CD8-positive, alpha-beta memory T cell (primary cell): ENCODE data around the gene TAB2. TPM values are rescaled to one million over a fixed set of nuclear protein-coding genes. Genes with fewer than 3 reads are reported as not detected.
"Not testable (repeated sequence)": the region's sequence is repeated elsewhere in the genome, so short reads cannot be mapped to it uniquely, and the experiment has no call there.

Source experiments
- CTCF ChIA-PET: fragments of 350-600 bp; sonication (Branson Sonifier 250); formaldehyde crosslinking; loops from one replicate; lab custom pipeline; 2021; ENCODE audit warnings: antibody characterized with exemption; lab: Charles Lee
- POLR2A ChIA-PET: fragments of 350-600 bp; sonication (Branson Sonifier 250); formaldehyde crosslinking; loops from one replicate; lab custom pipeline; 2021; ENCODE audit warnings: antibody characterized with exemption; lab: Charles Lee
- DNase-seq, 5 donors: peaks; one replicate each; pipeline versions ENCODE4 v3.0.0 to v3.0.0-alpha.2; 2020 to 2022; ENCODE audit warnings: mixed read lengths in 1 of 5
- H3K27ac ChIP-seq: one replicate; pipeline ENCODE4 v1.7.0; 2013; ENCODE audit warnings: low read depth, mild to moderate bottlenecking, low read length, moderate library complexity
- H3K27me3 ChIP-seq: 2 replicates; pipeline ENCODE4 v1.7.0; 2013; ENCODE audit warnings: low read length, mild to moderate bottlenecking; ENCODE audit not compliant: insufficient read depth, poor library complexity, severe bottlenecking
- H3K36me3 ChIP-seq: 2 replicates; pipeline ENCODE4 v1.7.0; 2013; ENCODE audit warnings: mild to moderate bottlenecking, low read length, moderate library complexity; ENCODE audit not compliant: insufficient read depth
- H3K4me1 ChIP-seq: 2 replicates; pipeline ENCODE4 v1.7.0; 2013; ENCODE audit warnings: mild to moderate bottlenecking, low read length, moderate library complexity; ENCODE audit not compliant: insufficient read depth
- H3K4me3 ChIP-seq: 2 replicates; pipeline ENCODE4 v1.7.0; 2013; ENCODE audit warnings: mild to moderate bottlenecking, low read length
- H3K9me3 ChIP-seq: 2 replicates; pipeline ENCODE4 v1.7.0; 2013; ENCODE audit warnings: mild to moderate bottlenecking, low read length
- H3K27ac Mint-ChIP-seq, 8 donors: one replicate each; pipeline ENCODE4 v1.8.0; 2020 to 2021; ENCODE audit warnings: mixed read lengths in 8 of 8, mild to moderate bottlenecking in 6 of 8, inconsistent platforms in 3 of 8, moderate library complexity in 3 of 8
- H3K27me3 Mint-ChIP-seq, 2 donors: one replicate each; pipeline ENCODE4 v1.8.0; 2020 to 2021; ENCODE audit warnings: mixed read lengths in 2 of 2, mild to moderate bottlenecking in 1 of 2, moderate library complexity in 1 of 2
- H3K36me3 Mint-ChIP-seq, 3 donors: one replicate each; pipeline ENCODE4 v1.8.0; 2020 to 2021; ENCODE audit warnings: mixed read lengths in 3 of 3, inconsistent platforms in 1 of 3, mild to moderate bottlenecking in 1 of 3
- H3K4me1 Mint-ChIP-seq, 3 donors: one replicate each; pipeline ENCODE4 v1.8.0; 2020 to 2021; ENCODE audit warnings: mixed read lengths in 3 of 3, inconsistent platforms in 1 of 3, mild to moderate bottlenecking in 1 of 3
- H3K4me3 Mint-ChIP-seq, 7 donors: one replicate each; pipeline ENCODE4 v1.8.0; 2020 to 2021; ENCODE audit warnings: mixed read lengths in 7 of 7, mild to moderate bottlenecking in 6 of 7, moderate library complexity in 4 of 7, inconsistent platforms in 2 of 7
- H3K9me3 Mint-ChIP-seq, 5 donors: one replicate each; pipeline ENCODE4 v1.8.0; 2020 to 2022; ENCODE audit warnings: mixed read lengths in 5 of 5, mild to moderate bottlenecking in 3 of 5, moderate library complexity in 2 of 5, inconsistent platforms in 1 of 5
- polyA plus RNA-seq: library from polyadenylated mRNA; unstranded; fragments of 300-500 nt; fragmentation: Illumina TruSeq; gene quantifications from one replicate; pipeline ENCODE4 v1.2.3, GENCODE V29; 2021
- total RNA-seq, 2 experiments: library from RNA; stranded (reverse); gene quantifications; one replicate each; pipeline ENCODE4 v1.2.3, GENCODE V29; 2021

The TAB2 gene
- total and polyA plus RNA-seq, 3 experiments from 2014 or later, result 16.6 to 109 (median 103) TPM

DNA sequence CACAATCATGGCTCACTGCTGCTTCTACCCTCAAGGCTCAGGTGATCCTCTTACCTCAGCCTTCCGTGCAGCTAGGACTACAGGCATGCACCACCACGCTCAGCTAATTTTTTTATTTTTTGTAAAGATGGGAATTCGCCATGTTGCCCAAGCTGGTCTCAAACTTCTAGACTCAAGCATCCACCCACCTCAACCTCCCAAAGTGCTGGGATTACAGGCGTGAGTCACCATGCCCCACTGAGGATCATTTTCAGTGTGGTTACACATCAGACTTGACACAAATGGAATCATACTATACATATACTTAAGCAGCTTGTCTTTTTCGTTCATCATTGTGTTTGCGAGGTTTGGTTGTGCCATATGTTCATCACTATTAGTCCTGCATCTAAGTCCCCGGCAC, 140.7 kb downstream of the TAB2 start:
- CTCF ChIA-PET, result interaction anchor here (0.8 to 1.2 kb wide), 2 partner anchors 26 to 59 kb away, joined by 3 to 4 read pairs; no protein-coding TSS in a partner anchor
- peak overlapping the region in 1 of 8 donors; percentile 36 for H3K27ac Mint-ChIP-seq

DNA sequence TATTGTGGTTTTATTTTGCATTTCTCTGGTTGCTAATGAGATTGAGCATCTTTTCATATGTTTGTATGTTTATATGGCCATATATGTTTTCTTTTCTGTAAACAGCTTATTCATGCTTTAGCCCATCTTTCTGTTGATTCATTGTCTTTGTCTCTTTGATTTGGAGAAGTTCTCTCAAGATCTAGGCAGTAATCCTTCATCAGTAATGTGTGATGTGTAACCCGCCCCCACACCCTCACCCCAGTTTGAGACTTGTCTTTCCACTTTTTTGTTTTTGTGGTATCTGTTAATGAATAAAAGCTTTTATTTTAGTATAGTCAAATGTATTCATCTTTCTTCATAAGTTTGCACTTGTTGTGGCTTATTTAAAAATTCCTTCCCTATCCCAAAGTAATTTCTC, 141.3 kb downstream of the TAB2 start:
- CTCF ChIA-PET, result interaction anchor here (1.2 kb wide), 1 partner anchor 58 kb away, joined by 4 read pairs; no protein-coding TSS in a partner anchor
- H3K4me1 ChIP-seq, result no peaks in the 10 kb centered on the region
- Mint-ChIP-seq H3K9me3 (no peaks in the 10 kb centered on the region), H3K36me3 (peaks cover 0 to 87% (median 28%) of the 10 kb centered on the region in 3 donors), H3K4me1 (peaks cover 2 to 12% (median 10%) of the 10 kb centered on the region in 3 donors), H3K27me3 (no peaks in the 10 kb centered on the region), H3K27ac (peak overlapping the region in 2 of 8 donors; percentile 25), H3K4me3 (no peak overlapping the region)
- H3K27me3 ChIP-seq, result no peaks in the 10 kb centered on the region
- H3K9me3 ChIP-seq, result no peaks in the 10 kb centered on the region
- H3K4me3 ChIP-seq, result no peak overlapping the region
- H3K27ac ChIP-seq, result no peak overlapping the region
- DNase-seq, result no peak
- peaks cover 25% of the 10 kb centered on the region for H3K36me3 ChIP-seq
- POLR2A ChIA-PET, result interaction anchor here (0.7 to 1.4 kb wide), 2 partner anchors 26 to 255 kb away, joined by 3 to 5 read pairs; partner anchors contain the start of gene ZC3H12D

More for the DNA sequence above, 140.7 kb downstream of the TAB2 start:
- Histone ChIP-seq H3K27me3 (no peaks in the 10 kb centered on the region), H3K4me3 (no peak overlapping the region), H3K9me3 (no peaks in the 10 kb centered on the region), H3K4me1 (no peaks in the 10 kb centered on the region), H3K36me3 (peaks cover 25% of the 10 kb centered on the region), H3K27ac (no peak overlapping the region)
- POLR2A ChIA-PET, result interaction anchor here (1.4 kb wide), 1 partner anchor 27 kb away, joined by 3 read pairs; the partner anchor contains the start of gene ZC3H12D
- H3K4me1 Mint-ChIP-seq, result peaks cover 0 to 9% (median 4%) of the 10 kb centered on the region in 3 donors
- DNase-seq, result no peak
- peaks cover 0 to 87% (median 24%) of the 10 kb centered on the region in 3 donors for H3K36me3 Mint-ChIP-seq
- H3K4me3 Mint-ChIP-seq, result no peak overlapping the region
- no peaks in the 10 kb centered on the region for H3K27me3 Mint-ChIP-seq
- H3K9me3 Mint-ChIP-seq, result peaks cover 0 to under 1% (median 0%) of the 10 kb centered on the region in 5 donors

DNA sequence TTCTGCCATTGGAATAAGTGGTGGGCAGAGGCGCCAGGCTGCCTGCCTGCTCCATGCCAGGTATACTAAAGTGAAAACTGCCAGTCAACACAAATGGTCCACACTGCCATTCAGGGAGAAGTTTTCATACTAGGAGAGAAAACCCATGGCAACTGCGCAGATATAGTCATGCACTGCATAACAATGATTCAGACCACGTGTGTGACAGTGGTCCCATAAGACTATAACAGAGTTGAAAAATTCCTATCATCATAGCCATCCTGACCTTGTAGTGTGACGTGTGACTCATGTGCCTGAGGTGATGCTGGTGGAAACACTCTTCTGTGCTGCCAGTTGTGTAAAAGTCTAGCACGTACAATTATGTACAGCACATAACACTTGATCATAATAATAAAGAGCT, 142.2 kb downstream of the TAB2 start:
- Histone ChIP-seq H3K27me3 (no peaks in the 10 kb centered on the region), H3K36me3 (peaks cover 29% of the 10 kb centered on the region), H3K27ac (no peak overlapping the region), H3K9me3 (no peaks in the 10 kb centered on the region), H3K4me1 (no peaks in the 10 kb centered on the region), H3K4me3 (no peak overlapping the region)
- ChIA-PET CTCF (no interaction called here), POLR2A (no interaction called here)
- Mint-ChIP-seq H3K27me3 (no peaks in the 10 kb centered on the region), H3K27ac (peak overlapping the region in 1 of 8 donors; percentile 50), H3K36me3 (peaks cover 0 to 89% (median 28%) of the 10 kb centered on the region in 3 donors), H3K9me3 (no peaks in the 10 kb centered on the region), H3K4me1 (peaks cover 8 to 22% (median 17%) of the 10 kb centered on the region in 3 donors), H3K4me3 (no peak overlapping the region)
- DNase-seq, result no peak

DNA sequence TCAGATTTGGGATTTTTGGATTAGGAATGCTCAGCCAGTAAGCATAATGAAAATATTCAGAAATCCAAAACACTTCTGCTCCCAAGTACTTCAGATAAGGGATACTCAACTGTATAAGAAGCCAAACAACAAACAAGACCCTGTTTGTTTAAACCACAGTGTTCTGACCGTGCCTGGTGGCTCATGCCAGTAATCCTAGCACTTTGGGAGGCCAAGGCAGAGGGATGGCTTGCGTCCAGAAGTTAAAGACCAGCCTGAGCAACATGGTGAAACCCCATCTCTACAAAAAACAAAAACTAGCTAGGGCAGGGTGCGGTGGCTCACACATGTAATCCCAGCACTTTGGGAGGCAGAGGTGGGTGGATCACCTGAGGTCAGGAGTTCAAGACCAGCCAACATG, 142.7 kb downstream of the TAB2 start:
- H3K27me3 ChIP-seq, POLR2A ChIA-PET, H3K27ac ChIP-seq, H3K4me1 ChIP-seq, H3K9me3 Mint-ChIP-seq, DNase-seq, H3K9me3 ChIP-seq, H3K27me3 Mint-ChIP-seq, H3K4me3 Mint-ChIP-seq, H3K4me3 ChIP-seq: not testable (repeated sequence)
- Mint-ChIP-seq H3K4me1 (peaks cover 8 to 22% (median 18%) of the 10 kb centered on the region in 3 donors), H3K27ac (peak overlapping the region in 1 of 8 donors; percentile 60), H3K36me3 (peaks cover 0 to 86% (median 28%) of the 10 kb centered on the region in 3 donors)
- peaks cover 29% of the 10 kb centered on the region for H3K36me3 ChIP-seq
- CTCF ChIA-PET, result interaction anchor here (0.6 kb wide), 1 partner anchor 24 kb away, joined by 4 read pairs; the partner anchor contains the start of gene ZC3H12D

Other genes starting within 250 kb of the TAB2 start
- gene SUMO4, start 82.5 kb downstream of the TAB2 start, total RNA-seq, result 1 to 10 TPM; 3.7 to 3.9 TPM
- 0.48 TPM for gene SUMO4, start 82.5 kb downstream of the TAB2 start, polyA plus RNA-seq
- gene ZC3H12D, start 167.3 kb downstream of the TAB2 start, total RNA-seq, result 10 to 100 TPM; 83.5 to 84.5 TPM
- 2.5 TPM for gene ZC3H12D, start 167.3 kb downstream of the TAB2 start, polyA plus RNA-seq
- 10 to 100 TPM; 29.7 to 31.9 TPM for gene PPIL4, start 228.3 kb downstream of the TAB2 start, total RNA-seq
- 10.7 TPM for gene PPIL4, start 228.3 kb downstream of the TAB2 start, polyA plus RNA-seq
- gene GINM1, start 248.7 kb downstream of the TAB2 start, total RNA-seq, result 10 to 100 TPM; 20.4 to 20.5 TPM
- gene GINM1, start 248.7 kb downstream of the TAB2 start, polyA plus RNA-seq, result 24.7 TPM